Neural progenitor cell (in vitro differentiated cells): ENCODE data around the gene KRTAP5-2. TPM values are rescaled to one million over a fixed set of nuclear protein-coding genes. Genes with fewer than 3 reads are reported as not detected.

ENCODE experiments used
- DNase-seq: peaks from one replicate; pipeline ENCODE4 v3.0.0-alpha.2; 2016; ENCODE audit warnings: low spot score
- H2AFZ ChIP-seq: fragments of 200-600 bp; sonication (generic); replicated peaks from 2 replicates; pipeline ENCODE4 v1.6.1; 2016; ENCODE audit warnings: antibody characterized with exemption
- H3F3A ChIP-seq: fragments of 200-600 bp; sonication (generic); 2 replicates; pipeline ENCODE4 v1.6.1; 2016; ENCODE audit warnings: antibody characterized with exemption, low read depth
- H3K27ac ChIP-seq: fragments of 200-600 bp; sonication (generic); 2 replicates; pipeline ENCODE4 v1.5.1; 2016; ENCODE audit warnings: mild to moderate bottlenecking
- H3K27me3 ChIP-seq: fragments of 200-600 bp; sonication (generic); 2 replicates; pipeline ENCODE4 v1.6.1; 2016; ENCODE audit warnings: mild to moderate bottlenecking, moderate library complexity
- H3K36me3 ChIP-seq: fragments of 200-600 bp; sonication (generic); 2 replicates; pipeline ENCODE4 v1.5.1; 2016
- H3K4me1 ChIP-seq: fragments of 200-600 bp; sonication (generic); 2 replicates; pipeline ENCODE4 v1.6.1; 2016; ENCODE audit warnings: mixed run types
- H3K4me2 ChIP-seq: fragments of 200-600 bp; sonication (generic); 2 replicates; pipeline ENCODE4 v1.6.1; 2016
- H3K4me3 ChIP-seq: fragments of 200-600 bp; sonication (generic); 2 replicates; pipeline ENCODE4 v1.5.1; 2016
- H3K79me2 ChIP-seq: fragments of 200-600 bp; sonication (generic); 2 replicates; pipeline ENCODE4 v1.6.1; 2016; ENCODE audit warnings: low read depth
- H3K9ac ChIP-seq: fragments of 200-600 bp; sonication (generic); 2 replicates; pipeline ENCODE4 v1.6.1; 2016
- H3K9me3 ChIP-seq: fragments of 200-600 bp; sonication (generic); 2 replicates; pipeline ENCODE4 v1.5.1; 2016; ENCODE audit warnings: low read depth
- H4K20me1 ChIP-seq: fragments of 200-600 bp; sonication (generic); 2 replicates; pipeline ENCODE4 v1.6.1; 2016; ENCODE audit warnings: low read depth
- H3K27ac Mint-ChIP-seq: 3 replicates; pipeline ENCODE4 v1.8.0; 2021; ENCODE audit warnings: mixed read lengths
- H3K27me3 Mint-ChIP-seq: 2 replicates; pipeline ENCODE4 v1.8.0; 2022; ENCODE audit warnings: low read depth, mild to moderate bottlenecking, inconsistent platforms, moderate library complexity, mixed read lengths; ENCODE audit not compliant: insufficient read depth
- H3K36me3 Mint-ChIP-seq: 3 replicates; pipeline ENCODE4 v1.8.0; 2021; ENCODE audit warnings: mixed read lengths
- H3K4me1 Mint-ChIP-seq: 3 replicates; pipeline ENCODE4 v1.8.0; 2021; ENCODE audit warnings: mixed read lengths
- H3K4me3 Mint-ChIP-seq: 3 replicates; pipeline ENCODE4 v1.8.0; 2021; ENCODE audit warnings: mild to moderate bottlenecking, moderate library complexity, mixed read lengths
- H3K9me3 Mint-ChIP-seq: 3 replicates; pipeline ENCODE4 v1.8.0; 2020; ENCODE audit warnings: mixed read lengths
- EZH2 ChIP-seq: fragments of 200-600 bp; sonication (generic); IDR thresholded peaks from 2 replicates; pipeline ENCODE4 v1.6.1; 2017; ENCODE audit warnings: antibody characterized with exemption, mild to moderate bottlenecking, moderate library complexity
- EZH2phosphoT487 ChIP-seq: fragments of 200-600 bp; sonication (generic); IDR thresholded peaks from 2 replicates; pipeline ENCODE4 v1.6.1; 2017; ENCODE audit warnings: antibody characterized with exemption
- total RNA-seq: library from RNA; depleted of rRNA; stranded (reverse); fragments of >200 nt; gene quantifications from 2 replicates; pipeline ENCODE4 v1.2.3, GENCODE V29; 2015; ENCODE audit warnings: low replicate concordance
- TF ChIP-seq, protein P1 (sequence below): fragments of 200-600 bp; sonication (generic); IDR thresholded peaks from 2 replicates; pipeline ENCODE4 v1.5.1; 2017; ENCODE audit warnings: antibody characterized with exemption, mild to moderate bottlenecking

Gene KRTAP5-2
- total RNA-seq, 1 donor from 2014 or later = not detected

DNA sequence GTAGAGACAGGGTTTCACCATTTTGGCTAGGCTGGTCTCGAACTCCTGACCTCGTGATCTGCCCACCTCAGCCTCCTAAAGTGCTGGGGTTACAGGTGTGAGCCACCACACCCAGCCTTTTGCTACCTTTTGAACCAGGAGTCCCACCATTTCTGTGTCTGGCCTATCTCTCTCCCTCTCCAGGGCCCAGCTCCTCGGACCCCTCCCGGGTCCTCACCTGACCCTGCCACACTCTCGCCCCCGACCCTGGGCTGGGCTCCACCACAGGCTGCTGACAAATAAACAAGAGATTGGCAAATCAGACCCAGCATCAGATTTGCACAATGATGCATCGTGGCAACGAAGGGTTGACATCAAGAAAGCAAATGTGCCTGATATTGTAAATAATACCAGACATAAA lies 40.2 kb upstream of the KRTAP5-2 start:
- Histone ChIP-seq H3K79me2 (no peaks in the 10 kb centered on the region), H3K27me3 (peaks cover 4% of the 10 kb centered on the region), H3K4me1 (no peaks in the 10 kb centered on the region), H3K36me3 (no peaks in the 10 kb centered on the region), H3F3A (no peaks in the 10 kb centered on the region), H3K9ac (no peak overlapping the region), H2AFZ (no peak overlapping the region), H4K20me1 (no peaks in the 10 kb centered on the region), H3K4me3 (no peak overlapping the region), H3K27ac (no peak overlapping the region), H3K9me3 (no peaks in the 10 kb centered on the region), H3K4me2 (no peak overlapping the region)
- Mint-ChIP-seq H3K9me3 (no peaks in the 10 kb centered on the region), H3K27me3 (peaks cover 8% of the 10 kb centered on the region), H3K4me3 (no peak overlapping the region), H3K4me1 (peaks cover 7% of the 10 kb centered on the region), H3K27ac (no peak overlapping the region), H3K36me3 (no peaks in the 10 kb centered on the region)
- TF ChIP-seq EZH2 (no peak), EZH2phosphoT487 (no peak)
- TF ChIP-seq, protein P1, sequence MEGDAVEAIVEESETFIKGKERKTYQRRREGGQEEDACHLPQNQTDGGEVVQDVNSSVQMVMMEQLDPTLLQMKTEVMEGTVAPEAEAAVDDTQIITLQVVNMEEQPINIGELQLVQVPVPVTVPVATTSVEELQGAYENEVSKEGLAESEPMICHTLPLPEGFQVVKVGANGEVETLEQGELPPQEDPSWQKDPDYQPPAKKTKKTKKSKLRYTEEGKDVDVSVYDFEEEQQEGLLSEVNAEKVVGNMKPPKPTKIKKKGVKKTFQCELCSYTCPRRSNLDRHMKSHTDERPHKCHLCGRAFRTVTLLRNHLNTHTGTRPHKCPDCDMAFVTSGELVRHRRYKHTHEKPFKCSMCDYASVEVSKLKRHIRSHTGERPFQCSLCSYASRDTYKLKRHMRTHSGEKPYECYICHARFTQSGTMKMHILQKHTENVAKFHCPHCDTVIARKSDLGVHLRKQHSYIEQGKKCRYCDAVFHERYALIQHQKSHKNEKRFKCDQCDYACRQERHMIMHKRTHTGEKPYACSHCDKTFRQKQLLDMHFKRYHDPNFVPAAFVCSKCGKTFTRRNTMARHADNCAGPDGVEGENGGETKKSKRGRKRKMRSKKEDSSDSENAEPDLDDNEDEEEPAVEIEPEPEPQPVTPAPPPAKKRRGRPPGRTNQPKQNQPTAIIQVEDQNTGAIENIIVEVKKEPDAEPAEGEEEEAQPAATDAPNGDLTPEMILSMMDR = no peak
- no peak for DNase-seq

DNA sequence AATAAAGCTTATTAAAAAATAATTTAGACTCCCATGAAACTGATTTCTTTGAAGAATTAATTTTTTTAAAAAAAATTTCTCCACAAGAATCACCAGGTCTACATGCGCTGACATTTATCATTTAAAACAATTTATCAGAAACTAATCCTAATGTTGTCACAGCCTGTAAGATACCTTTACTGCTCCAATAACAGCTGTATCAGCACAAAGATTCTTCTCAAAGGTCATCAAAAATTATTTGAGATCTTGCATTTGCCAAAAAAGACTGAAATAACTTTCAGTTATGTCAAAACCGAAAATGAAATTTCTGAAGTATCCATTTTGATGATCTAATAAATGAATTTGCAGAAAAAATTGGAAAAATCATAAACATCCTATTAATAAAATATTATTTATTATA lies 39.5 kb upstream of the KRTAP5-2 start:
- Histone ChIP-seq H2AFZ (no peak overlapping the region), H3K9ac (no peak overlapping the region), H3K36me3 (no peaks in the 10 kb centered on the region), H3K4me1 (no peaks in the 10 kb centered on the region), H3F3A (no peaks in the 10 kb centered on the region), H3K79me2 (no peaks in the 10 kb centered on the region), H4K20me1 (no peaks in the 10 kb centered on the region), H3K9me3 (no peaks in the 10 kb centered on the region), H3K27me3 (peaks cover 6% of the 10 kb centered on the region), H3K4me3 (no peak overlapping the region), H3K4me2 (no peak overlapping the region), H3K27ac (no peak overlapping the region)
- Mint-ChIP-seq H3K27ac (no peak overlapping the region), H3K4me1 (peaks cover 10% of the 10 kb centered on the region), H3K9me3 (no peaks in the 10 kb centered on the region), H3K27me3 (peaks cover 8% of the 10 kb centered on the region), H3K4me3 (no peak overlapping the region), H3K36me3 (no peaks in the 10 kb centered on the region)
- no peak for DNase-seq
- TF ChIP-seq, protein P1 = no peak
- TF ChIP-seq EZH2phosphoT487 = no peak
- no peak for TF ChIP-seq EZH2

DNA sequence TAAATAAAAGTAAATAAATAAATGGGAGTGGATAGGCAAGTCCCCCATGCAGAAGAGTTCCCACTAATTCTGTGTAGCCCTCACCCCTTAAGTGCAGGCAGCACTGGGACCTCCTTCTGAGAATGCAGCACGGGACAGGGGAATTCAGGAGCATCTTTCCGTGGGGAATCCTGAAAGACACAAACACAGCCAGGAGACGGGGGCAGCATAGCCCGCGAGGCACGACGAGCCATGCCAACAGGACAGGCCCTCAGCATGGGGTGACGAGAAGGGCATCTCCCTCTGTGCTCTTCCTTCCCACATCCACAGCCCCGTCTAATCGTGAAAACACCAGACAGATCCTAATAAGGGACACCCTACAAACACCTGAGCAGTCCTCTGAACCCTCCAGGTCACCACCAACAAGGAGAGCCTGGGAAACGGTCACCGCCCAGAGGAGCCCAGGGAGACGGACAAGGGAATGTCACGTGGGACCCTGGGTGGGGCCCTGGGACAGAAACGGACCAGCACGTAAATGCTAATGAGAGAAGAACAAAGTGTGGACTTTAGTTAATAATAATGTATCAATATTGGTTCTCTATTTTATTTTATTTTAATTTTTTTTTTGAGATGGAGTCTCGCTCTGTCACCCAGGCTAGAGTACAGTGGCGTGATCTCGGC lies 38.3 kb upstream of the KRTAP5-2 start:
- no peak overlapping the region for H3K4me3 ChIP-seq
- H4K20me1 ChIP-seq = no peaks in the 10 kb centered on the region
- Mint-ChIP-seq H3K4me3 (no peak overlapping the region), H3K27ac (no peak overlapping the region), H3K4me1 (peaks cover 12% of the 10 kb centered on the region), H3K36me3 (no peaks in the 10 kb centered on the region), H3K27me3 (peaks cover 8% of the 10 kb centered on the region), H3K9me3 (no peaks in the 10 kb centered on the region)
- no peaks in the 10 kb centered on the region for H3K4me1 ChIP-seq
- no peak overlapping the region for H3K9ac ChIP-seq
- peaks cover 18% of the 10 kb centered on the region for H3K27me3 ChIP-seq
- no peak overlapping the region for H3K4me2 ChIP-seq
- TF ChIP-seq EZH2phosphoT487 = no peak
- no peaks in the 10 kb centered on the region for H3F3A ChIP-seq
- no peak overlapping the region for H3K27ac ChIP-seq
- H3K36me3 ChIP-seq = no peaks in the 10 kb centered on the region
- no peak overlapping the region for H2AFZ ChIP-seq
- H3K79me2 ChIP-seq = no peaks in the 10 kb centered on the region
- no peaks in the 10 kb centered on the region for H3K9me3 ChIP-seq
- DNase-seq = peak; percentile 1

DNA sequence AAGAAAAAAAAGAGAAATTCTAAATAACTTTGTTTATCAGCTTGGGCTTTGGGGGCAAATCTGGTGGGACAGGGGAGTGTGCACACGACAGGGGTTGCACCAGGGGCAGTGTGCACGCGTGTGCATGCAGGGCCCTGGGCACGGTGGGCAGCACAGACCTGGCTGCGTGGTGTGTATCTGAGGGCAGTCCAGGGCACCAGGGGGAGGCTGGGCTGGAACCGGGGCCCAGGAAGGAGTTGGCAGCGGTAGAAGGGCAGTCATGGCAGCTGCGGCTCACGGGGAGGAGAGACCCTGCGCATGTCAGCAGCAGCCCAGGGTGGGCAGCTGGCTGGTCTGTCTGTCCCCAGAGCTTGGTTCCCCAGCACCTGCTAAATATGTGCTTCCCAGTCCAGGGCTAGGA lies 35.8 kb upstream of the KRTAP5-2 start:
- Histone ChIP-seq H3F3A (no peaks in the 10 kb centered on the region), H3K27me3 (peaks cover 36% of the 10 kb centered on the region), H2AFZ (no peak overlapping the region), H3K9ac (no peak overlapping the region), H3K27ac (no peak overlapping the region), H3K4me2 (no peak overlapping the region), H3K4me3 (no peak overlapping the region), H3K4me1 (no peaks in the 10 kb centered on the region), H3K9me3 (no peaks in the 10 kb centered on the region), H4K20me1 (no peaks in the 10 kb centered on the region), H3K36me3 (no peaks in the 10 kb centered on the region), H3K79me2 (no peaks in the 10 kb centered on the region)
- Mint-ChIP-seq H3K9me3 (no peaks in the 10 kb centered on the region), H3K4me1 (peaks cover 12% of the 10 kb centered on the region), H3K4me3 (no peak overlapping the region), H3K27me3 (peaks cover 4% of the 10 kb centered on the region), H3K36me3 (no peaks in the 10 kb centered on the region), H3K27ac (no peak overlapping the region)
- TF ChIP-seq EZH2phosphoT487 (no peak), EZH2 (no peak)
- TF ChIP-seq, protein P1 = no peak
- DNase-seq = no peak
